CD4-positive, alpha-beta T cell treated with Interferon alpha-2 for 1 hour (primary cell): ENCODE measurements around the gene HYKK.
"Not testable (repeated sequence)": the region's sequence is repeated elsewhere in the genome, so short reads cannot be mapped to it uniquely, and the experiment has no call there.

Experiments used
- DNase-seq, 2 donors: peaks; one replicate each; pipeline ENCODE4 v3.0.0-alpha.2; 2020 to 2022

HYKK gene

DNA sequence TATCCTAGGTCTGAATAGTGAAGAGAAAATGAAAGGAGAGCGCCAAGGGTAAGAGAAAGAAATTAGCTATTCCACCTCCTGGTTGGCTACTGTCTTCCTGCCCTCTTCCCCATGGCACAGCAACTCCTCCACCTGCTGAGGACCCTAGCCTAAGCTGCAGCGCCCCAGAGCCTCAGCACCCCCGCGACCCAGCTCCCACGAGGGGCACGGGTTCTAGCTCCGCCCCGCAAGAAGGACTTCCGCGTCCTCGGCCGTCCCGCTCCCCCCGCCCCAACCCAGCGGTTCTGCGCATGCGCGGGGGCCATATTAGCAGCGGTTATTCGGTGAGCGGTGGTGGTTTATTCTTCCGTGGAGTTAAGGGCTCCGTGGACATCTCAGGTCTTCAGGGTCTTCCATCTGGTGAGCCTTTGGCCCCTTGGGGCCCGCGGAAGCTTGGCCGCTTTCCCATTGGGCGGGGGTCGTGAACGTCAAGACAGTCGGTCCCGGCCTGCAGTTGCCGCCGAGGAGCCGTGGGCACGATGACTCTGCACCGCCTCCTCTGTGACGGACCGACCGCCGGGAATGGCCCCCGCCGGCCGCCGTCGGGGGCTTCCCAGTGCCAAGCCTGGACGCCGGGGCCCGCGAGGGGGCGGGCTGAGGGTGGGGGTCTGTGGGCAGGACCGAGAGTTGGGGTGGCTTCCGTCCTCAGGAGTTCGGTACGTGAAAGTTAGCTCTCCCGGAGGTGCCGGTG lies 32.9 kb downstream of the HYKK start, which contains the start of gene PSMA4:
Gene PSMA4, plus strand, starts transcription at position 304 of the 730 bp plus-strand sequence. CDS start 1,484 bp downstream, outside the sequence.
- DNase-seq: peak; percentile 91 to 93

DNA sequence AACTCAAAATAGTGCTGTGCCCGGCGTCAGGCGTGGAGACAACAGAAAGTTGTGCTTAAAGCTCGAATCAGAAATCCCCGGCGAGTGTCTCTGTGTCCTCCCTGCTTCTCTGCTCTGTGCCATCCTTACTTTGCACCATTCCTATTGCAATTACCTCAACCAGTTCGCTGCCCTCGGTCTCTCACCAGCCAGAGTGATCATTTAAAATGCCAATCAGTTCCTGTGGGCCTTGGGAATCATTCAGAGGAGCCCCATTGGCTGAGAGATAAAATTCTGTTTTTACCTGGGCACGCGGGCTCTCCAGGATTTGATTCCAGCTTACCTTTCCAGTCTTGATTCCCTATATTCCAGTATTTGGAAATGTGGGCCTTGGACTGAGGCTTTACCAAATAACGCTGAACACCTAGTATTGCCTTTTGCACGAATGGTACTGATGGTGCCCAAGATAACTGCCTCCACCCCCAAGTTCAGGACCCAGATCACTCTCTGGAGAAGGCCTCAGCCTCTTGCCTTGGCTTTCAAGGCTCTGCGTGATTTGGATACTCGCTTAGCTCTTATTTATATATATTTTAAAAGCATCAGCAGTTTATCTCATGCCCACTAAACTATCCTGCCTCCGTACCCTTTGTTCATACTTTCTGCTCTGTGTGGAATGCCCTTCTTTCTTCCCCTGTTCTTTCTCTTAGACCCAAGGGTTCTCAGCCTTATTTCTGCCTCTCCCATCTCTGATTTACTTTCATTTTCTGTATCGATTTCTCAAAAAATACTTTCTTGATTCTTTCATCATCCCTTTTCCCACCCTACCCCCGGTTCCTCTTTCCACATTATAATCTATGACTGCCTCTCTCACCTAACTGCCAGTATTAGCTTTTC lies 33.7 kb downstream of the HYKK start:
- peak in 1 of 2 donors; percentile 36 for DNase-seq

DNA sequence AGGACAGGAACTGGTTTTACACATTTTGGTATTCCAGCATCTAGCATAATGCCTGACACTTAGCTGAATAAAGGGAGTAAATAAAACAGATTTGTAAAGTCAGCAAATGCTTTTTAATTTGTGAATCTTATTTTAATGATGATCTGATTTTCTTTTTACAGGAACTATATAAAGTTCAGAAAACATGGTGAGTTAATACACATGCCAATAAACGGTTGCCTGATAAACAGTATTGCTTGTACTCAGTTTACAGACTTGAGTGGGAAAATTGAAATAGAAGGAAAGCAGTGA lies 34.3 kb downstream of the HYKK start:
- DNase-seq: no peak

DNA sequence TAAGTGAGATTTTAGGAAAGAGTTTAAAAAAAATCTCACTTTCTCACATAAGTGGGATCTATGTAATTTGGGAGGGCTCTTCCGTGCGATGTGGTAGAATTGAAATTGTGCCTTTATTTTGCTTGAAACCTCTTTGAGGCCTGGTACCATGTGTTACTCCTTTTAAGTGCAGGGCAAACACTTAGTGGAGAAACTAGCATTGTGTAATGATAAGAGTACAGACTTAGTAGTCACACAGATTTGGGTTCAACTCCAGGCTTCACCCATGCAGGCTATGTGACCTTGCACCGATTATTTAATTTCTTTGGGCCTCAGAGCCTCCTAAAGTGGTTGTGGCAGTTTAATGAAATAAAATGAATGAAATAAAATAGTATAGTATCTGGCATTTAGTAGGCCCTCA lies 35.3 kb downstream of the HYKK start:
- no peak for DNase-seq

DNA sequence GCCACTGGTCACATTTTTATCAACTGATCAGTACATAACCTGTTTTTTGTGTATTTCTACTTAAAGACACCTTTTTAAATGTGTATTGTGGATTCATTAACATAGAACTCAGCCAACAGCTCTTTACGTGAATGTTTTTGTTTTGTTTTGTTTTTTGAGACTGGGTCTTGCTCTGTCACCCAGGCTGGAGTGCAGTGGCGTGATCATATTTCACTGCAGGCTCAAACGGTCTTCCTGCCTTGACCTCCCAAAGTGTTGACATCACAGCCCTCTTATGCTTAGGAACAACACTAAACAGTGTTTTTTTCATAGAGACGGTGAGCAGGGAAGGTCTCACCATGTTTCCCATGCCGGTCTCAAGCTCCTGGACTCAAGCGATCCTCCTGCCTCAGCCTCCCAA lies 42.8 kb downstream of the HYKK start:
- no peak for DNase-seq

DNA sequence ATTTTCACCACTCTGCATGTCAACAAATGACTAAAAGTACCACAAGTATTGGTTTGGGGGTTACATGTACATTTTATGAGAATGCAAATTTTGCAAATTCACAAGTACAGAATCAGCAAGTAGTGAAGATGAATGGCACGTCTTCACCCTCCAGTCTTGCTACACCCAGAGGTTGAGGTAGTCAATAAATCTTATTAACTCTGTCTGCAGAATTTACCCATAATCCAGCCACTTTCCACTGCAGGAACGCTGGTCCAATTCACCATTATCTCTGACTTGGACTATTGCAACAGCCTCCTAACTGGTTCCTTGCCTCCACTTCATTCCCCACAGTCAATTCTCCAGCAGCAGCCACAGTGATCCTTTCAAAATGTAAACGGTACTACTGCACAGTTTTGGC lies 43.4 kb downstream of the HYKK start:
- no peak for DNase-seq

DNA sequence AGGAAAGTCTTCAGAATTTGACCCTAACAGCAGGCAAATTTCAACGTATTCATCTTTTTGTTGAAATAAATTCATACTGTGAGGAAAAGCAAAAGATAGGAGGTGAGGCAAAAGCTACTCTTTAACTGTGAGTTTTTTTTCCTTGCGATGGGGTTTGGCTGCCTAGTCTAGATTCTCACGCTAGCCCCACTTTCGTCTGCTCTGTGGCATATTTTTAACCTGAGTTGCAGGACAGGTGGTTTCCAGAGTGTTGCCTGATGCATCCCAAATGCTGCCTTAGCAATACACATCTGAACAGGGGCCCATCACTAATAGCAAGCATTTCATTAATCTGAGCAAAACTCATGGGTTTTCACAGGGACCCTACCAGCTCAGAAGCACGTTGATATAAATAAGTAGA lies 44.5 kb downstream of the HYKK start:
- no peak for DNase-seq

DNA sequence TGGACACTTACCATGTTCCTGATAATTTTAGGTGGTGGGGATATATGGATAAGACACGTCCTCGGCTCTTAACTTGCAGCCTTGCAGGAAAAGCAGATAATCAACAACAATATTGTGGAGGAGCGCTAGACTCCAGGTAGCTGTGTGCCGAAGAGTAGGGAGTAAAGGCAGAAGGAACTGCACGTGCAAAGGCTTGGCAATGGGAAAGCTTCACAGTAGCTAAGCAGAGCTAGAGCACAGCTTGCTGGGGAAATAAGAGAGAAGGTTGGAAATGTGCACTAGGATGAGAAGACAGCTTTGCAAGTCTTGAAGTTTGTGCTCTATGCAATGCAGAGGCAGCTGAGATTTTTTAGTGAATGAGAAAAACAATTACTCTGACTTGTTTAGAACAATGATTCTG lies 45.2 kb downstream of the HYKK start:
- DNase-seq: no peak

DNA sequence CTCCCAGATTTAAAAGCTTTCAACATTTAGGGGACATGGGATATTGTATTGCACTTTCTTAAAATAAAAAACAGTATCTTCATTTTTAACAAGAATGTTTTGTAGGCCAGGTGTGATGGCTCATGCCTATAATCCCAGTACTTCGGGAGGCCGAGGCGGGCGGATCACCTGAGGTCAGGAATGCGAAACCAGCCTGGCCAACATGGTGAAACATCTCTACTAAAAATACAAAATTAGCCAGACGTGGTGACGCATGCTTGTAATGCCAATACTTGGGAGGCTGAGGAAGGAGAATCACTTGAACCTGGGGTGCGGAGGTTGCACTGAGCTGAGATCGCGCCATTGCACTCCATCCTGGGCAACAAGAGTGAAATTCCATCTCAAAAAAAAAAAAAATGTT lies 52.8 kb downstream of the HYKK start:
- DNase-seq: not testable (repeated sequence)

DNA sequence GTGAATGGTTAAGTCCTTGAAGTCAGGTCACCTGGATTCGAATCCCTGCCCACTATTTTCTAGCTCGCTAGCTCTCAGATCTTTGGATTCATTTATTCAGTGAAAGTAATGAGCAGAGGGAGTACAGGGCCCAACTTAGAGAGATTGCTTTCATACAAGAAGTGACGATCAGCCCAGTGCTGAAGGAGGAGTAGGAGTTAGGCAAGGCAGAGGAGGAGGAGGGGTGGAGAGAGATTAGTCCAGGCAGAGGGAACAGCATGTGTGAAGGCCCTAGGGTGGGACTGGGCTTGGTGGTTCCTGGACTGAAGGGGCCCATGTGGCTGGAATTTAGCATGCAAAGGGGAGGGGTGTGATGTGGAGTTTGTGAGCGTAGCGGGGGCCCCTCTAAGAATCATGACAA lies 54.1 kb downstream of the HYKK start:
- no peak for DNase-seq

DNA sequence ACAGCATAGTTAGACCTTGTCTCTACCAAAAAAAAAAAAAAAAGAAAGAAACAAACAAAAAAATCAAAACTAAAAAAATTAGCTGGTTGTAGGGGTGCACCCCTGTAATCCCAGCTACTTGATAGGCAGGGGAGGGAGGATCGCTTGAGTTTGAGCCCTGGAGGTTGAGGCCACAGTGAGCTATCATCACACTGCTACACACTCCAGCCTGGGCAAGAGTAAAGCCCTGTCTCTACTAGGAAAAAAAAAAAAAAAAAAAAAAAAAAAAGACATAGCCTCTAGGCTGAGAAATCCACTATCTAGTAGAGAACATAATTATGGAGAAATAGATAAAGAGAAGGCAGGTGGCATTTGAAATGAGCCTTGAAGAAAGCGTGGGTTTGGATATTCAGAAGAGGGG lies 55.7 kb downstream of the HYKK start:
- DNase-seq: no peak

DNA sequence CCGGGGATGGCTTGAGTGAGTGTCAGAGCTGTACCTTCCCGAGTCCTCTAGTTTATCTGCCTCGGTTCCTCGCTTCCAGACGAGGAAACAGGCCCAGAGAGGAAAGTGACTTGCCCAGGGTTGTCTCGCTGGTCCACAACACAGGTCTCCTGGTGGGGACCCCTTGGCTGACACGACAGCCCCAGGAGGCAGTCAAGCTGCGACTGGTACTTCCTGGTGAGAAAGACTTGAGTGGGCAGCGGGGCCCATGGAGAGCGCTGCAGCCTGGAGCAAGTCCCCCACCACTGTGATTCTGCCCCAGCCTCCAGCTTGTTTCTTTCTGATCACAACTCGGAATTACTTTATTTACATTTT lies 57.3 kb downstream of the HYKK start:
- no peak for DNase-seq

DNA sequence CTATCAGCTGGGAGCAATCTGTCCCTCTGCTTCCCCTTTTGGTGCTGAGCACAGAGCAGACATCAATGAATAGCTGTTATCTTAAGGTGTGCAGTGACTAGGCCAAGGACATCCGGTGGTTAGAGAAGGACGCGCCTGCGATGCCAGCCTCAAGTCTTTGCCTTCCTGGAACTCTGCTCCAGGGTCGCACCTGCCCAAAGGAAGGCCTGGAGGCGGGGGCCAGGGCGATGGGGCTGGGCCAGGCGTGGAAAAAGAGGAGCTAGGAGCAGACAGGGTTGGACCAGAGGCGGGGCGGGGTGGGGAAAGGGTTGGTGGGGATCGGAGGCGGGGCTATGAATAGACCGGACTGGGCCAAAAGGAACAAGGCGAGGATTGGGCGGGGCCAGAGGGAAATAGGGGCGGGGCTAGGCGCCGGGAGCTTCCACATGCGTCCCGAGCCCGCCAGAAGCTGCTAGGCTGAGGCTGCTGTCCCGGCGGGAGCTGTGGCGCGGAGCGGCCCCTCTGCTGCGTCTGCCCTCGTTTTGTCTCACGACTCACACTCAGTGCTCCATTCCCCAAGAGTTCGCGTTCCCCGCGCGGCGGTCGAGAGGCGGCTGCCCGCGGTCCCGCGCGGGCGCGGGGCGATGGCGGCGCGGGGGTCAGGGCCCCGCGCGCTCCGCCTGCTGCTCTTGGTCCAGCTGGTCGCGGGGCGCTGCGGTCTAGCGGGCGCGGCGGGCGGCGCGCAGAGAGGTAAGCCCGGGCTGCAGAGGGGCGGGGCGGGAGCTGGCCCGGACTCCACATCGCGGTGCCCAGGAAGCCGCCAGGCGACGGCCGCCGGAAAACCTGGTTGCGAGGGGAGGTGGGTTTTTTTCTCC lies 57.9 kb downstream of the HYKK start, which contains the start of gene CHRNA5:
Gene CHRNA5, plus strand, starts transcription at position 424 of the 854 bp plus-strand sequence. Its CDS starts 200 bp downstream, at position 624.
- DNase-seq: peak; percentile 4 to 82

DNA sequence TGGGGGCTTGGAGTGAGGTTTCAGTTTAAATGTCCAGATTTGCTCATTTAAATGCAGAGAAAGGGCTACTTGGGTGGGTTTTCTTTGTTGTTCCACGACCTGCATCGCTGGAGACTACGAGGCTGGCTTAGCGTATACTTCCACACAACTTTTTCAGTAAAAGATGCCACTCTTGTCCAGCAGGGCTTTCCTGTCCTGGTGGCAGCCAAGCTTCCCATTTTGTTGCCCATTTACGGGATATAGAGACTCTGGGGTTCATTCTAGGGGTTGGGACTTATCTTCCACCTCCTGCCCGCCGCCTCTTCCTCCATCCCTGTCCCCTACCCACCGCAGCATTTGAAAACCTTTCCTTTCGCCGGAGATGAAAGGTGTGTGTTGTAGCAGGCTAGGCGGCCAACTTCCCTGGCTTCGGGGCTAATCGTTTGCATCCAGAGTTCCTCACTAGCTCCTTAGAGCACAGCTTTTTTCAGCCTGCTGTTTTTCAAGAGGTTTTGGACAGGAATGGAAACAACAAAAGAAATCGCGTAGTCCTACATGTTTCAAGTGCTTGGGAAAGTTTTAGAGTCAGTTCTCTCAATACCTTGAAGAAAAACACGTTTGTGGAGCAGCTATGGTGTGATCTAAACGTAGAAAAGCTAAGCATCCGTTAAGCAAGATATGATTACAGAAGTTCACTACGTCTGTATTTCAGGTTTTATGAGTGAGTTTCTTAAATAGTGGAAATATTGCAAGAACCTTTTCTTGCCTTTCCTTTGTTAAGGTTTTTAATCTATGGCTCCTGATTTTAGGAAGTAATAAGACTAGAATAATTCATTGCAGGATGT lies 58.8 kb downstream of the HYKK start:
- DNase-seq: no peak

DNA sequence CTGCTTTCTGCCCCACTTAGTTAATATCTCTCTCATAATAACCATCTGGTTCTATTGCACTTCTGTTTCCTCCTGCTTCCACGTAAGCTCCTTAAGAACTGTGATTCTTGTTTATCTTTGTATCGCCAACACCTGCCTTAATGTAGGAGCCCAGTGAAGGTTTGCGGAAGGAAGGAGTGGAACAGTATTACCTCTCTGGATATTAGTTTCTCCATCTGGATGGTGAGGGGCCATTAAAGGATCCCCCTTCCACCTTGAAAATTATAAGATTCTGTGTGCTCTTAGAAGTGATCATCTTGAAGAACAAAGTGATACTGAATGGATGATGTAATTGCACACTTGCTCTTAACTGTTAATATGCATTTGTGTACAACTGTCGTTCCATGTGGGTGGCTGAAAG lies 60.2 kb downstream of the HYKK start:
- no peak for DNase-seq

DNA sequence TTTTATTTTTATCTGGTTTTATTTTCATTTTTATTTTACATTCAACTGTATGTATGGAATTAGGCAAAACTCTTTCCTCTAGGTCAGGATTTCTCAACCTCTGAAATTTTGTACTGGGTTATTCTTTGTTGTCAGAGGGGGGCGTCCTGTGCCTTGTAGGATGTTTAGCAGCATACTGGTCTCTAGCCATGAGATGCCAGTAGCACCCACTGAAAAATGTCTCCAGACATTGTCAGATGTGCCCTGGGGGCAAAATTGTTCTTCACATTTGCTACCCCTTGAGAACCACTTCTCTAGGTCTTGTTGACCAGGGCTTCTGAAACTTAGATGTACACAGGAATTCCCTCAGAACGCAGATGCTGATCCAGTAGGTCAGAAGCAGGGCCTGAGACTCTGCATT lies 63.3 kb downstream of the HYKK start:
- no peak for DNase-seq

DNA sequence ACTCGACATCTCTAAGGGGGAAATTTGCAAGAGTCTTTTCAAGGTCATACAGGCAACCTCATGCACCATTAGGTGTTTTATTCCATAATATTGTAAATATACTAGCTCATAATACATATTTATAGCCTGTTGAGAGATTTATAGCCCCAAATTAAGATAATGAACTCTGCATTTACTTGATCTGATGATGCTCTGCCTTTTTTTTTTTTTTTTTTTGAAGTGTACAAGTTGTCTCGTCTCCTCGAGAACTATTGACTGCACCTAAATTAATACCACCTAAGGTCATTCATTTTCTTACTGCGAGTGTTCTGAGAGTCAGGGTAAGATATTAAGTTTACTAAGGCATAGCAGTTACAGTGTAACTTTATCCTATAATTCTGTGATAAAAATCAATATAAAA lies 64.0 kb downstream of the HYKK start:
- DNase-seq: no peak

DNA sequence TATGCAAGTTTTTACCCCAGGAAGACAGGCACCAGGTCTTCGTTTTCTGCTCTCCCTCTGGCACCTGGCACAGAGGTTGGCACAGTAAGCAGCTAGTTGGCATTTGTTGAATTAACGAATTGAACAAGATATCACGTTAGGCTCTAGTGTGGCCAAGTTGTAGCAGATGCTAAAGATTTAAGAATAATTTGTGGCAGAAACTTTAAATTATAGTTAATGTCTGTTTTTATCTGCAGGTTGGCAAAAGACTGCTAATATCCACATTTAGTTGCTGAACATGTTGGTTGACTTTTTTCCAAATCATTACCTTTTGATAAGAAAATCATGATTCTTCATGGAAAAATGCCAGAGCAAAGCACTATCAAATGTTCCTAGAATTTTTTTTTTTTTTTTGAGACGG lies 66.0 kb downstream of the HYKK start:
- no peak for DNase-seq

DNA sequence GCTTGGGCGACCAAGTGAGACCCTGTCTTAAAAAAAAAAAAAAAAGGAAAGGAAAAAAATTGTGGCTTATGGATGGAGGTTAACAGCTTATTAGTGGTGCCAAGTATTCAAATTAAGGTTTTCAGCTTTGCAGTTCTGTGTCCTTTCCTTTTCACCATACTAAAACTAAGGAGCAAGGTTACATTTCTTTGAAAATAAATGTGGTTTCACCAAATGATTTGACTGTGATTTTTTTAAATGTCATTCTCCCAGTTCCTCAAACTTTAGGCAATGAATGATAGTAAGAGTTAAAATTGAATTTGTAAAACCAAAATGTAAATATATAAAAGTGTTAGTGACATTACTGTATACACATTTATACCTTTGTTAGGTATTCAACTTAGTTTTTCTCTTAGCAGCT lies 67.6 kb downstream of the HYKK start:
- no peak for DNase-seq
